ENCODE results near the gene FHIT.

FHIT gene

GRCh38 chr3:61251174-61251972 is at the start of gene FHIT:
Gene FHIT (minus strand): TSS chr3:61251452.
- Mint-ChIP-seq H3K4me1 (peaks cover 25% of the 10 kb centered on the region), H3K27ac (peak within 1 kb of the TSS; percentile 93 to 97), H3K4me3 (peak within 1 kb of the TSS; percentile 87 to 95), H3K27me3 (no peaks in the 10 kb centered on the region), H3K9me3 (no peaks in the 10 kb centered on the region)
- DNase-seq, result peak; percentile 88 to 94
- ATAC-seq, result peak; percentile 94

DNA sequence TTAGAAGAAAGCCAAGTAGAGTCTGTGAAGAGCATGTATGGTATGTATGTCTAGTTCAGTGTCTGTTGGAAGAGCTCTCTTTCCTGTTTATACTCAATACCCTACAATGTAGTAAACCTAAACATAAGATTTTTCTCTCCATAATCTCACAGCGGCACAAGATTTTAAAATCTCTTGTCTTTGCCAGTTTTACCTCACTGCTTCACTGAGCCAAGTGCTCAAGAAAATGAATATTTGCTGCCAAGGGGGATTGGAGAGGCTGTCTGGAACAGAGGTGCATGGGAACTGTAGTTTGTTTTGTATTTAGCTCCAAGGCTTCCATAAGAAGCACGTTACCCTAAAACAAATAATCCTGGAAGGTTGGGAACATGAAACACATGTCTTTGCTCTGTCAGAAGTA is 49.5 kb upstream of the FHIT start:
- ATAC-seq, result no peak
- Mint-ChIP-seq H3K27me3 (peaks cover 8% of the 10 kb centered on the region), H3K27ac (no peak overlapping the region), H3K4me1 (no peaks in the 10 kb centered on the region), H3K9me3 (no peaks in the 10 kb centered on the region), H3K4me3 (no peak overlapping the region)
- DNase-seq, result no peak

DNA sequence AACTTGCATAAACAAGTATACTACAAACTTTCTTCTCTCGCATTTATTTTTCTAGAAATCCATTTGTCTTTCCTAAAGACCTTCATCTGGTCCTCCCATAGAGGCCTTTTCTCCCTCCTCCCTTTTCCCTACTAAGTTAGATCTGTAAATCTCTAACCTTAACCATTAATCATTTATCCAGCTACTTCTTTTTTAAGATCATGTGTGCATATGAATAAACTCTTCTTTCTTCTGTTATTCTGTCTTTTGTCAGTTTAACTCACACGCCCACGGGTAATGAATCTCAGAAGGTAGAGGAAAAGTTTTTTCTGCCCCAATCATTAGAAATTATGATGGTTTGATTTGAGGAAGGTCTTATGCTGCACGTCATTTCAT is 48.7 kb upstream of the FHIT start:
- peaks cover 8% of the 10 kb centered on the region for H3K27me3 Mint-ChIP-seq
- H3K4me1 Mint-ChIP-seq, result no peaks in the 10 kb centered on the region
- H3K9me3 Mint-ChIP-seq, result no peaks in the 10 kb centered on the region
- no peak for ATAC-seq
- no peak overlapping the region for H3K4me3 Mint-ChIP-seq
- no peak for DNase-seq
- no peak overlapping the region for H3K27ac Mint-ChIP-seq

DNA sequence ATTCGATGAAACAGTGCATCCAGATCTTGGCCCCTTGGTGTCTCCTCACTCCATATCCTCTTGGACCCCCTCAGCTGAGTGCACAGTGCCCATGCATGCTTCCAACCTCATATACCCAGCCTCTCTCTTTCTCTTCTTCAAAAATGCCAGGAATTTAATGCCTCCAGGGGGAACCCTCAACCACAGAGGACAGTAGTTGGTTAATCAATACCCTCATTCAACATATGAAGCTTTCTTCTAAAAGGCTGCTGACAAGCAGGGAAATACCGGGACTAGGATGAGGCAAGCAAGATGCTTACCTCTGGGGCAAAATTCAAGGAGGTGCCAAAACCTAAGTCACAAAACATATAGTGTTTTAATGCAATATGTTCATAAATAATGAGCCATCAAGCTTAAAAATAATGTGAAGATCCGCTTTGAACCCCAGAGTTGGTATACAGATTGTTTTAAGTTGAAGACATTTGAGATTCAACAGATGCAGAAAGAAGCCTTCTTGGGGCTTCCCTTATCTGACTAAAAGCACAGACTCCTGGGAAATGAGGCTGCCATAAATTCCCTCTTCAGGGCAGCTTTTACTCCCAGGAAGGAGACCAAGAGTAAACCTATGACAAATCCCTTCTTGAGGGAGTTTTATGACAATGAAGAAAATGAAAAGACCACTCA is 48.2 kb upstream of the FHIT start:
- no peak for DNase-seq
- H3K4me1 Mint-ChIP-seq, result no peaks in the 10 kb centered on the region
- no peak for ATAC-seq
- peaks cover 4% of the 10 kb centered on the region for H3K27me3 Mint-ChIP-seq
- H3K9me3 Mint-ChIP-seq, result no peaks in the 10 kb centered on the region
- H3K4me3 Mint-ChIP-seq, result no peak overlapping the region
- no peak overlapping the region for H3K27ac Mint-ChIP-seq

DNA sequence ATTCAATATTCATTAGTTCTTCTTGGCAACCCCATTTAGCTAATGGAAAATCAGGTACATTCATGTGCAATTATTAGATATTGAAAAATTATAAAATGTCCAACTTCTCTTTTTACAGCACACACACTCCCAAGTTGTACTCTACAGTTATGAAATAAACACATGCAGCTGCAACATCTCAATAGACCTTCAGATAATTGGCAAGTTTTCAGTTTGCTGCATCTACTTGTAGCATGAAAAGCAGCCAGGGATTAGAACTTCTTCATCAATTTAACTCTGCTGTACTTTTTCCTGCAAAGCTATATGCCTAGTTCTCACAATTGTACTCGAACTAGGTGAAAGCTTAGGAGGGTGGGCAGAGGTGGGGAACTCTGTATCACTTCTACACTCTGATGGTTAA is 46.6 kb upstream of the FHIT start:
- Mint-ChIP-seq H3K27ac (no peak overlapping the region), H3K27me3 (no peaks in the 10 kb centered on the region), H3K4me3 (no peak overlapping the region), H3K9me3 (no peaks in the 10 kb centered on the region), H3K4me1 (no peaks in the 10 kb centered on the region)
- ATAC-seq (no peak), DNase-seq (no peak)

- no peaks in the 10 kb centered on the region for H3K4me1 Mint-ChIP-seq
- no peak overlapping the region for H3K4me3 Mint-ChIP-seq
- no peak for ATAC-seq
- H3K27me3 Mint-ChIP-seq, result no peaks in the 10 kb centered on the region
- H3K9me3 Mint-ChIP-seq, result no peaks in the 10 kb centered on the region
- no peak overlapping the region for H3K27ac Mint-ChIP-seq
- DNase-seq, result no peak
Measured at GRCh38 chr3:61288446-61288845, 37.2 kb upstream of the FHIT start.

DNA sequence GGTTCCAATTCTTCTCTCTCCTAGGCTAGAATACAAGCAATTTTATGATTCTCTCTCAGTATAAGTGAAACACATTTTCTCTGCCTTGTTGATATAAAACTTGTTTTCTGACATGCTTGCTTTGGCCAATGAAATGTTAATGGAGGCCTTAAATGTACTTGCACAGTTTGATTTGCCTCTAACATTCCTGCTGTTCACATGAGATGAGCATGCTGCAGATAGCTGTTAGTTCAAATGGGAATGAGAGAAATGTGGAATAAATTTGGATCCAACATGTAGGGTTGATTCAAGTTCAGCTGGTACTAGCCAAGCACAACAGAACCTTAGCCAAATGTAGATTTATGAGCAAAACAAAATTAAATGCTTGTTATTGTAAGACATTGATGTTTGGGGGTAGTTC is 32.6 kb upstream of the FHIT start:
- ATAC-seq (no peak), DNase-seq (no peak)
- H3K9me3 Mint-ChIP-seq, result no peaks in the 10 kb centered on the region
- H3K27me3 Mint-ChIP-seq, result no peaks in the 10 kb centered on the region
- H3K4me3 Mint-ChIP-seq, result no peak overlapping the region
- H3K27ac Mint-ChIP-seq, result no peak overlapping the region
- no peaks in the 10 kb centered on the region for H3K4me1 Mint-ChIP-seq

DNA sequence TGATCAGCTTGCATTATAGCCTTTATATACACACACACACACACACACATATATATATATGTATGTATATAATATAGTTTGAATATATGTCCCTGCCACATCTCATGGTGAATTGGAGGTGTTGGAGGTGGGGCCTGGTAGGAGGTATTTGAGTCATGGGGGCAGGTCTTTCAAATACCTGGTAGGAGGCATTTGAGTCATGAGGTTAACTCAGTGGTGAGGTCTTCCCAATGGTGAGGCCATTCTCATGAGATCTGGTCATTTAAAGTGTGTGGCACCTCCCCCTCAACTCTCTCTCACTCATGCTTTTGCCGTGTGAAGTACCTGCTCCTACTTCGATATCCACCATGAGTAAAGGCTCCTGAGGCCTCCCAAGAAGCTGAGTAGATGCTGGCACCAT is 27.5 kb upstream of the FHIT start:
- ATAC-seq (peak; percentile 57), DNase-seq (no peak)
- H3K4me3 Mint-ChIP-seq, result no peak overlapping the region
- H3K27ac Mint-ChIP-seq, result no peak overlapping the region
- no peaks in the 10 kb centered on the region for H3K4me1 Mint-ChIP-seq
- H3K27me3 Mint-ChIP-seq, result peaks cover 6% of the 10 kb centered on the region
- H3K9me3 Mint-ChIP-seq, result peaks cover 0 to 9% of the 10 kb centered on the region in 2 donors

DNA sequence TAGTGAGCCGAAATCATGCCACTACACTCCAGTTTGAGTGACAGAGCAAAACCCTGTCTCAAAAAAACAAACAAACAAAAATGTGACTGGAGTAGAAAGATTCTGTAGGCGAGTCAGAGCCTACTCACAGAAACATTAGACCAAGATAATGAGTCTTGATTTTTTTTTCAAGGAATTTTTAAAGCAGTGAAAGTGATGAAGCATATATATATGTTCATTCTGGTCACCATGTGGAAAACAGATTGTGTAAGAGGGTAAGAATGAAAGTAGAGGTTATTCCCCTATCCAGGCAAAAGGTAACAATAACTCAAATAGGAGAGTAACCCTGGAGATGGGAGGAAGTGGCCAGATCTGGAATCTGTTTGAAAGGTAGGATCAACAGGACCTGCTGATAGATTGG is 26.2 kb upstream of the FHIT start:
- no peak for DNase-seq
- Mint-ChIP-seq H3K4me3 (no peak overlapping the region), H3K27ac (no peak overlapping the region), H3K27me3 (peaks cover 7% of the 10 kb centered on the region), H3K9me3 (peaks cover 0 to 9% of the 10 kb centered on the region in 2 donors), H3K4me1 (no peaks in the 10 kb centered on the region)
- ATAC-seq, result no peak

- no peak overlapping the region for H3K27ac Mint-ChIP-seq
- H3K4me3 Mint-ChIP-seq, result no peak overlapping the region
- peaks cover 0 to 5% of the 10 kb centered on the region in 2 donors for H3K9me3 Mint-ChIP-seq
- H3K4me1 Mint-ChIP-seq, result no peaks in the 10 kb centered on the region
- DNase-seq, result no peak
- ATAC-seq, result no peak
- H3K27me3 Mint-ChIP-seq, result peaks cover 7% of the 10 kb centered on the region
Measured at GRCh38 chr3:61269435-61269834, 18.2 kb upstream of the FHIT start.

DNA sequence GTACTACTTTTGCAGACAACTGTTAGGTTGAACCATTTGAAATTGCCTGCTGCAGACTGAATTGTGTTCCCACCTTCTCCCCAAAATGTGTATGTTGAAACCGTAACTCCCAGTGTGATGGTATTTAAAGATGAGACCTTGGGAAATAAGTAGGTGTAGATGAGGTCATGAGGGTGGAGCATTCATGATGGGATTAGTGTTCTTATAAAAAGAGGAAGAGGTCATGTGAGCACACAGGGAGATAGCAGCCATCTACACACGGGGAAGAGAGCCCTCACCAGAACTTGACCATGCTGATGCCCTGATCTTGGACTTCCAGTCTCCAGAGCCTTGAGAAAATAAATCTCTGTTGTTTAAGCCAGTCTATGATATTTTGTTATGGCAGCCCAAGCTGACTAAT is 17.4 kb upstream of the FHIT start:
- Mint-ChIP-seq H3K4me3 (no peak overlapping the region), H3K27ac (no peak overlapping the region), H3K4me1 (no peaks in the 10 kb centered on the region), H3K27me3 (peaks cover under 1% of the 10 kb centered on the region), H3K9me3 (peaks cover 0 to 5% of the 10 kb centered on the region in 2 donors)
- DNase-seq (no peak), ATAC-seq (no peak)

DNA sequence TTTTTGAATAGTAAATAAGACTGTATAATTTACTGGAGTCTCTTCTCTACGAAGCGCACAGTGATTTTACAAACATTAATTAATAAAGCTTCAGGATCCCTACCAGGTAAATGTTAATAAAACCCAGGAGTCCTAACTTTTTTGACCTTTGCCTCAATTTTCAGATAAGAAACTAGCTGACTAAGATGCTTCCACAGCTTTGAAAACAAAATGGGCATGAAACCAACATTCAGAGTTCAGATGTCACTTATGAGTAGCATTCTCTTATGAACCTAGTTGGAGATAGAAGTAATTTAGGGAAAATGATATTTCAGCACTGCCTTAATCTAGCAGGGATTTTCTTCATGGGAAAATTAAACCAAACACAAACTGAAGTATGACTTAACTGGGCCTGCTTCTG is 13.0 kb upstream of the FHIT start:
- no peak for DNase-seq
- Mint-ChIP-seq H3K27me3 (peaks cover 24% of the 10 kb centered on the region), H3K4me1 (no peaks in the 10 kb centered on the region), H3K4me3 (no peak overlapping the region), H3K9me3 (peaks cover 11 to 30% of the 10 kb centered on the region in 2 donors), H3K27ac (no peak overlapping the region)
- no peak for ATAC-seq

DNA sequence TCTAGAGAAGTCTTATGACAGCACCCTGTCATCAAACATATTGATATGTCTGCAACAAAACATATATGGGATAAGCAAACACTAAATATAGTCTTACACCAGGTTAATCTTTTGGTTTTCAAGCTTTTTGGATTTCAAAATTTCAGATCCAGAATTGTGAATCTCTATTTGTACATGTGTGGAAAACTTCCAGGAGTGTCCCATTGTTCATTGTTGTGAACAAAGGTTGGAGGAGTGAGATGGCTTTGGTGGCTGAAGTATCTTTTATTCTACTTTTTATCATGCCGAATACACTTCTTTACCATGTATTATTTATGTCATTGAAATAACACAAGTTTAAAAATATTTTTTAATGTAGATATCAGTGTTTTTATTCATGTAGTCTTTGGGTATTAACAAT is 5.9 kb upstream of the FHIT start:
- Mint-ChIP-seq H3K4me1 (peaks cover 6% of the 10 kb centered on the region), H3K4me3 (no peak overlapping the region), H3K27ac (no peak overlapping the region), H3K9me3 (peaks cover 6 to 21% of the 10 kb centered on the region in 2 donors), H3K27me3 (peaks cover 15% of the 10 kb centered on the region)
- ATAC-seq (no peak), DNase-seq (no peak)

- ATAC-seq (no peak), DNase-seq (no peak)
- no peaks in the 10 kb centered on the region for H3K9me3 Mint-ChIP-seq
- no peak overlapping the region for H3K4me3 Mint-ChIP-seq
- peaks cover 25% of the 10 kb centered on the region for H3K4me1 Mint-ChIP-seq
- no peaks in the 10 kb centered on the region for H3K27me3 Mint-ChIP-seq
- no peak overlapping the region for H3K27ac Mint-ChIP-seq
Measured at GRCh38 chr3:61253756-61254155, 2.5 kb upstream of the FHIT start.

GRCh38 chr3:61252836-61253235 is 1.6 kb upstream of the FHIT start:
- no peak overlapping the region for H3K4me3 Mint-ChIP-seq
- no peak for DNase-seq
- H3K27ac Mint-ChIP-seq, result no peak overlapping the region
- H3K27me3 Mint-ChIP-seq, result no peaks in the 10 kb centered on the region
- peaks cover 25% of the 10 kb centered on the region for H3K4me1 Mint-ChIP-seq
- H3K9me3 Mint-ChIP-seq, result no peaks in the 10 kb centered on the region
- ATAC-seq, result no peak

DNA sequence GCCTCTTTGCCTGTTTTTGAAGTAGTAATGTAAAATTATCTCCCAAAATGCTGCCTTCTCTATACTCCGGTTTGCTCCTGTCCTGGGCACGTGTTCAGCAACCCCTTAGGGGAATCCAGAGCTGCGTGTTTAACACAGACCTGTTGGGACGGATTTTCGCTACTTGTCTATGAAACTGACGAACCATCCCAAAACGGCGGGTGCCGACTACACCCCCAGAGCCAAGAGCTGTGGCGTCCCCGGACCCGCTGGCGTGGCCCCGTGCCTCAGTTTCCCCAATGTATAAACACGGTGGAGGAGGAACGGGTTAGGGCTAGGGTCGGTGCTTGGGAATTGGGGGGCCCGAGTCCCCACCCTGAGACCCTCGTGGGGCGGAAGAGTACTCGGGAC is 473 bp downstream of the FHIT start:
- H3K27ac Mint-ChIP-seq, result peak overlapping the region; percentile 93 to 97
- H3K9me3 Mint-ChIP-seq, result no peaks in the 10 kb centered on the region
- H3K4me1 Mint-ChIP-seq, result peaks cover 25% of the 10 kb centered on the region
- peak overlapping the region; percentile 87 to 95 for H3K4me3 Mint-ChIP-seq
- peak; percentile 33 to 40 for DNase-seq
- ATAC-seq, result peak; percentile 53
- H3K27me3 Mint-ChIP-seq, result no peaks in the 10 kb centered on the region
